ENCODE measurements around the gene IL17RC.
A peak's percentile ranks its signal among the peaks of the same experiment; 100 is the strongest.

Gene IL17RC

GRCh38 chr3:9906480-9906879, 10.4 kb upstream of the IL17RC start:
- TF ChIP-seq CTCF (conservative IDR thresholded peaks at IDR 0.05): no peak
- H3K27ac ChIP-seq: no peak overlapping the region

- TF ChIP-seq CTCF (conservative IDR thresholded peaks at IDR 0.05): no peak
- H3K27ac ChIP-seq: no peak overlapping the region
Observed at GRCh38 chr3:9908286-9908685, 8.6 kb upstream of the IL17RC start.

- TF ChIP-seq CTCF (conservative IDR thresholded peaks at IDR 0.05): no peak
- no peak overlapping the region for H3K27ac ChIP-seq
Observed at GRCh38 chr3:9909221-9910013, 7.5 kb upstream of the IL17RC start.

- TF ChIP-seq CTCF (conservative IDR thresholded peaks at IDR 0.05): no peak
- H3K27ac ChIP-seq: no peak overlapping the region
Observed at GRCh38 chr3:9911863-9912262, 5.0 kb upstream of the IL17RC start.

- TF ChIP-seq CTCF (conservative IDR thresholded peaks at IDR 0.05): no peak
Observed at GRCh38 chr3:9912294-9912935, 4.5 kb upstream of the IL17RC start.

GRCh38 chr3:9913601-9914000, 3.3 kb upstream of the IL17RC start:
- H3K27ac ChIP-seq: peak overlapping the region; percentile 40
- TF ChIP-seq CTCF (conservative IDR thresholded peaks at IDR 0.05): no peak

More at GRCh38 chr3:9912294-9912935, 4.5 kb upstream of the IL17RC start:
- H3K27ac ChIP-seq: no peak overlapping the region

- peak overlapping the region; percentile 40 for H3K27ac ChIP-seq
- no peak for TF ChIP-seq CTCF (conservative IDR thresholded peaks at IDR 0.05)
Observed at GRCh38 chr3:9914011-9914410, 2.9 kb upstream of the IL17RC start.
